HG02798 (cell line): ENCODE data around the gene KHDC1.
"Not testable (repeated sequence)": the region's sequence is repeated elsewhere in the genome, so short reads cannot be mapped to it uniquely, and the experiment has no call there.

ENCODE experiments used
- ATAC-seq: cut with Tn5 transposase; IDR thresholded peaks from one replicate; pipeline ENCODE4 v1.9.1; 2021; ENCODE audit warnings: mild to moderate bottlenecking; ENCODE audit not compliant: unreplicated experiment, poor library complexity

KHDC1 gene

DNA sequence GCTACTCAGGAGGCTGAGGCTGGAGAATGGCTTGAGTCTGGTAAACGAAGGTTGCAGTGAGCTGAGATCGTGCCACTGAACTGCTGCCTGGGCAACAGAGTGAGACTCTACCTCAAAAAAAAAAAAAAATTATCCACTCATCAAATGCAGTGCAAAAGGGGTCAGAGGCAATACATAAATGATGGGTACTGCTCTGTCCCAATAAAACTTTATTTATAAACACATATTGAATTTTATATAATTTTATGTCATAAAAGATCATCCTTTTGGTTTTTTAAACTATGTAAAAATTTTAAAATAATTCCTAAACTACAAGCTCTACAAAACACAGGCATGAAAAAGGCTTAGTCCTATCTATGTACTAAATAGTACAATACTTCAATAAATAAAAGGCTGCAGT lies 10.3 kb downstream of the KHDC1 start:
- no peak for ATAC-seq

DNA sequence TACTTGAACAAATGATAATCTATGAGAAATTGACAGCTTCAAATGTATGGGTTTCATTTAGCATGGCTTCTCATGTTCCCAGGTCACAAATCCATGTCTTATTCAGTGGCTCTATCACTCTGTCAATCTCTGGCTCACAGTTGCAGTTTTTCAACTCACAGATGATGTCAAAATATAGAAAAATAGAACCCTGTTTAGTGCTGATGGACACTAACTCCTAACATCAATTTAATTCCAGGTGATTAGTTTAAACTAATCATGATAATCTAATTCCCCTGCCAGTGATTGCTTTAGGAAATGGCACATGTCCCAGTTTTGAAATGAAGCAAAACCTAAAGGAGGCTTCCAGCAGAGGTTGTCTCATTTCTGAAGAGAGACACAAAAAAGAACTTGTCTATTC lies 13.0 kb downstream of the KHDC1 start:
- no peak for ATAC-seq

DNA sequence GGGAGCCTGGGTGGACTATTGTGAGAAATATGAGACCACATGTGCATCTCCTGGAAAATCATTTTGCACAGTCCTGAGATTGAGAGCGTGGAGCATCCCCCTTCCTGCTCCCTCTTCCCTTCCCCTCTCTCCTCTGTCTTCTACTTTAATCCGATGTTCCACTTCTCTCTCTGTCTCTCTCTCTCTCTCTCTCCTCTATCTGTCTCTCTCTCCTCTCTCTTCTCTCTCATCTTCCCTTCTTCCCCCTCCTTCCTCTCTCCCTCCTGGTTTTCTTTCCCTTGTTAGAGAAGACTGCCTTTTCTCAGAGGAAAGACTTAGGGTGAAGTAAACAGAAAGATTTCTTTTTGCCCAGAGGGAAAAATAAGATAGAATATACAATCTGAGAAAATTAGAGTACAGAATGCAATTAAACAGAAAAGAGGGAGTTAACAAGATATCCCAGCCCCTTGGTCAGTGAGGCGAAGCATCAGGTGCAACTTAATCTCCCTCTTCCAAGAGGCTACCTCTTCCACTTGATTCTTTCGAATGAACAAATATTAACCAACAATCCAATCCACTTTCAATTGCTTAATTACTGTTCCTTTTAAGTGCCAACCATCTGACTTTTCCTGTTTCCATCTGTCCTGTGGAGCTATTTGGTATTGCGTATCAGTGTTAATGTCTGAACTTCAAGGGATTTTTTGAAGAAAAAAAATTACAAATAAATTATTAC lies 14.6 kb downstream of the KHDC1 start:
- ATAC-seq: no peak

DNA sequence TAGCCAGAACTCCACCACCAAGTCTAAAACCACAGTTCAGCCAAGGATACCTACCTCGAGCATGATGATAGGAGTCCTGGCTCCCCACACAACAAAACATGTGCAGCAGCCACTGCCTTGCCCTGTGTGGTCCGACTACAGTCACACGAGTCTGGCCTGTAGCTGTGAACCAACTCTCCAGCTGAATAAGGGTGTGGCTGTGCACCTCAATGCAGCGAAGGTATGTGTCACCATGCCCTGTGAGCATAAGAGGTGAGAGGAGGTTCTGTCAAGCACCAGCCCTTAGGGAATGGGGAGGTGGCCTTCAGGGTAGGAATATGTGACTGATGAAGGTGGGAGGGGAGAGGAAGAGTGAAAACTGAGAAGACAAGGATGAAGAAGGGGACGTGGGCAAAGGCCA lies 21.0 kb downstream of the KHDC1 start:
- no peak for ATAC-seq

DNA sequence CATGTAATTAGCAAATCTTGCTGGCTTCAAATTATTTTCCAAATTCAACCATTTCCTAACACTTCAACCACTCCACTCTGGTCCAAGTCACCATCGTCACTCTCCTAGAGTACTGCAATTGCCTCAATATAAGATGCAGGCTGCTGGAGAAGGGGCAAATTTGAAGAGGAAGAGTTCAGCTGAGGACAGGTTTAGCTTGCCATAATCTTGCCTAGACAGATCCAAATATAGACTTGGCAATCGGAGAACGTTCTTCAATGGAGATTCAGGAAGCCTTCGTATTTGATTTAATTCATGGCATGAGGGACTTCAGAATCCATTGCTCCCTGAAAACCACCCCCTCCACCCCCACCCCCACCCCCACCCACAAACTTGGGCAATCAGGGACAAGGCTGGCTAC lies 22.3 kb downstream of the KHDC1 start:
- ATAC-seq: no peak

DNA sequence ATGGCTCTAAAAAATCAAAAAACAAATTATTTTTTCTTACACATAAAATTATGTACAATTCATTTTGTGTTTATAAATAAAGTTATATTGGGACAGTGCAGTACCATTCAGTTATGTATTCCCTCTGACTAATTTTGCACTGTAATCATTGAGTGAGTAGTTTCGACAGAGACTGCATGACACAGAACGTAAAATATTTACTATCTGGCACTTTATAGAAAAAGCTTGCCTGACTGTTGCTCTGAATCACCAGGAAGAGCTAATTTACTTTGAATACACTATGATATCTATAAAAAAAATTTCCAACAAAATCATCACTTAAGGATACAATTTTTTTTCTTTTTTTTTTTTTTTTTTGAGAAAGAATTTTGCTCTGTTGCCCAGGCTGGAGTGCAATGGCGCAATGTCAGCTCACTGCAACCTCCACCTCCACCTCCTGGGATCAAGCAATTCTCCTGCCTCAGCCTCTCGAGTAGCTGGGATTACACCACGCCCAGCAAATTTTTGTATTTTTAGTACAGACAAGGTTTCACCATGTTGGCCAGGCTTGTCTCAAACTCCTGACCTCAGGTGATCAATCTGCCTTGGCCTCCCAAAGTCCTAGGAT lies 26.7 kb downstream of the KHDC1 start:
- no peak for ATAC-seq

DNA sequence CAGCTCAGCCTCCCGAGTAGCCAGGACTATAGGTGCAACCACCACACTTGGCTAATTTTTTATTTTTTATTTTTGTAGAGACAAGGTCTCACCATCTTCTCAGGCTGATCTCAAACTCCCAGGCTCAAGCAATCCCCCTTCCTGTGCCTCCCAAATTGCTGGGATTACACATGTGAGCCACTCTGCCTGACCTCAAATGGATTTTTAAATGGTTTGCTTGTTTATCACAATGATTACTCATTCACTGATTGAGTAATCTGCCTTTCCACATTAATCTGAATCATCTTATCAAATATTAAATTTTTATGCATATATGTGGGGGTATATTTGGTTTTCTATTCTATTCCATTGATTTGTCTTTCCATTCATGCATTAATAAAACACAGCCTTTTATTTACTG lies 28.3 kb downstream of the KHDC1 start:
- no peak for ATAC-seq

DNA sequence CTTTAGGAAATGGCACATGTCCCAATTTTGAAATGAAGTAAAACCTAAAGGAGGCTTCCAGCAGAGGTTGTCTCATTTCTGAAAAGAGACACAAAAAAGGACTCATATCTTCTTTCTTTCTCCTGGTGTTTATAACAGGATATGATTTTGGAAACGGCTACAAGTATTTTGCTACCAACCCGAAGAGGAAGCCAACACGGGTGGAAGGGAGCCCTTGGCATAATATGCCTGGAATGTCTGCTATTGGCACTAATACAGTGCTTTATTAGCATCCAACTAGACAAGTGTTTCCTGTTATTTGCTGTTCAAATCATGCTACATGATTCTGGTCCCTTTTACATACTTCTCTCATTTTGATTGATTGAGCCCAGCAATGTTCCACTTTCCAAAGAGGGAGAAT lies 29.0 kb downstream of the KHDC1 start:
- not testable (repeated sequence) for ATAC-seq

DNA sequence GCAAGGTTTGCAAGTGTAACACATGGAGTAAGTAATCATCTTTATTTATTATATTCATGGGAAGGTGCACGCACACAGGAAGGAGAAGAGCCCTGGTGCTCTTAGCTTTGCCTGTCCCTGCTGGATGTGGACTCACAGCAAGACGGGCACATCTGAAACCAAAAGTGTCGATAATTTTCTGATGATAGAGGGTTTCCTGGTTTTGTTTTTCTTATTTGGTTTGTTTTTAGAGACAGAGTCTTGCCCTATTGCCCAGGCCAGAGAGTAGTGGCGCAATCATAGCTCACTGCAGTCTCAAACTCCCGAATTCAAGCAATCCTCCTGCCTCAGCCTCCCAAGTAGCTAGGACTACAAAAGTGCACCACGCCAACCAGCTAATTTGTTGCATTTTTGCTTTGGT lies 29.9 kb downstream of the KHDC1 start:
- ATAC-seq: no peak

DNA sequence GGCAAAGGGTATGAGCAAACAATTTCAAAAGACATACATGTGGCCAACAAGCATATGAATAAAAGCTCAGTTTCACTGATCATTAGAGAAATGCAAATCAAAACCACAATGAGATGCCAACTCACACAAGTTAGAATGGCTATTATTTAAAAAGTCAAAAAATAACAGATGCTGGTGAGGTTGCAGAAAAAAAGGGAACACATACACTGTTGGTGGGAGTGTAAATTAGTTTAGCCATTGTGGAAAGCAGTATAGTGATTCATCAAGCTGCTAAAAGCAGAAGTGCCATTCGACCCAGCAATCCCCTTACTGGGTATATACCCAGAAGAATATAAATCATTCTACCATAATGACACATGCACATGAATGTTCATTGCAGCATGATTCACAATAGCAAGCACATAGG lies 31.0 kb downstream of the KHDC1 start:
- peak; percentile 74 for ATAC-seq

DNA sequence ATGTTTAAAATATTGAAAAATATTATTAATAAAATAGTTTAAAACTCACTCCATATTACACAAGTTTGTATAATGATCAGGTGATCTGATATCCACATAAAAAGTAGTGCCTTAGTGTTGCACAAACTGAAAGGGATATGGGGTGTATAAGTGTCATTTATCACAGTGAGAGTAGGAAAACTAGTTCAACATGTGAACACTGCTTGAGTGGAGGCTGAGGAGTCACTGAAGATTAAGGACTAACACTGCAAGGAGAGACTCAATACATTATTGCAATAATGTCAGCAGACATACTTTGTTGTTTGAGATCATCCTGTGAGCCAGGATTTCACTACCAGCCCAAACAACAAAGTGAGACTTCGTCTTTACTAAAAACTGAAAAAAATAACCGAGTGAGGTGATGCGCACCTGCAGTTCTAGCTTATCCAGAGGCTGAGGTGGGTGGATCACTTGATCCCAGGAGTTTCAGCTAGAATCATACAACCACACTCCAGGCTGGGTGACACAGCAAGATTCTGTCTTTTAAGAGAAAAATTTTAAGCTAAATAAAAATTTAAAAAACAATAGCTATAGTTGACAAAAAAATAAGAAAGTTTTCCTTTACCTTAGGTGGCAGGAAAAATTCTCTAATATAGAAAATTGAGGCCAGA lies 35.3 kb downstream of the KHDC1 start:
- ATAC-seq: no peak

DNA sequence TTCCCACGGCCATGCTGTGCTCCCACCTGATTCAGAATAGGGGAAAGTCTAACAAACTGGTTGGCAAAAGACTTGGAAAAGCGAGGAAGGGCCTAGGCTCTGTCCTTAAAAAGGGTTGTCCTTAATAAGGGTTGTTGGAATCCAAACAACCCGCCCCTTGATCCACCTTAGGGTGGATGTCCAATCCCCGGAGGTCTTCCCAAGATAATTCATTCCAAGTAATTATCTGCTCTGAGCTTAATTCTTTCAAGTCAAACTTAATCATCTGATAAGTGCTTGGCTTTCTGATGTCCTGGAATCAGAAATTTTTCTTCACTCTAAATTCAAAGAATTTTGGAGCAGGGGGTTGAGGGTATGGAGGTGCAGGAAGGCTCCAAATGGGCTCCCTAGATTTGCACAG lies 37.6 kb downstream of the KHDC1 start, which contains the start of gene KHDC1L:
Gene KHDC1L, minus strand, starts transcription at position 101 of the 400 bp plus-strand sequence. Its CDS starts 88 bp downstream, at position 13.
- no peak for ATAC-seq

DNA sequence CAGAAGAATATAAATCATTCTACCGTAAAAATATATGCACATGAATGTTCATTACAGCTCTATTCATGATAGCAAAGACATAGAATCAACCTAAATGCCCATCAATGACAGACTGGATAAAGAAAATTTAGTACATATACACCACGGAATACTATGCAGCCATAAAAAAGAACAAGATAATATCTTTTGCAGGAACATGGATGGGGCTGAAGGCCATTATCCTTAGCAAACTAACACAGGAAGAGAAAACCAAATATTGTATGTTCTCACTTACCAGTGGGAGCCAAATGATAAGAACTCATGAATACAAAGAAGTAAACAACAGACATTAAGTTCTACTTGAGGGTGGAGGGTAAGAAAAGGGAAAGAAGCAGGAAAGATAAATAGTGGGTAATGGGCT lies 46.1 kb downstream of the KHDC1 start:
- ATAC-seq: no peak

DNA sequence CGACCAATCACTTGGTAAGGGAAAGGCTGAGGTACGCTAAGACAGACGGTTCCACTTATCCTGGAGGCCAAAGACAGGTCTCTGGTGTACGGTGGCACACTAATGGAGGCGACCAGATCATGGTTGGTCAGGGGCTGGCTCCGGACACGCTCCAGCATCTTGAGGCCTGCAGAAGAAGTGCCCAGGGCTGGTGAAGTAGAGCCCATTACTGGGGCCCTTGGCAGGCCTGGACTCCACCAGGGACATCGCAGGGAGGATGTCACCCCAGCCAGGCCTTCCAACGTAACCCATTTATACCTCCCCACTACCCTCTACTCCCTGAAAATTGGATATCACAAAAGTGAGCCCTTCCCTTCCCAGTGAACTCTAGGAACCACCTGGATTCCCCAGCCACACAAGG lies 53.9 kb downstream of the KHDC1 start:
- ATAC-seq: no peak

DNA sequence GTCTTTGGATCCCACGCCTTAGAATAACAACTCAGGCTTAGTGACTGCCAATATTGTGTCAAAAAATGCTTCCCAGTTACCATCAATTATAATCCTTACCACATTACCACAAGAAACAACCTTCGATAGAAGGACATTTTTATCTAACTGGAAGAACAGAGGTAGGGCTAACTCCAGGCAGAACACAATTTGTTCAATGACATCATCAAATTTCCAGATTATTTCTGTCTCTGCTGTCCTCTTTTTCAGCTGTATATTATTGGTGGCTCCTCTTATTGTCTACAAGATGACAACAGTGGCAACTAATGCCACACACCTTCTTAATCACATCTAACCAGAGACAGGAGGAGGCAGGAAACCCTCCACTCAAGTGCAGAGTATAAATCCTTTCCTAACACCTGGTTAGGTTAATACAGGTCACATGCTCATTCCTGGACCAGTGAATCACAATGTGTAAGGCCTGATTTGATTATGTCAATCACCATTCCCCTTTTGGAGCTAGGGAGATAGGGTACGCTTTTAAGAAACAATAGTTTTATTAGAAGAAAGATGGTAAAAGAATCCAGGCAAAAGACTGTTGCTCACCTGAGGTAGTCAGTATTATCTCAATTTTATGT lies 55.7 kb downstream of the KHDC1 start:
- no peak for ATAC-seq

DNA sequence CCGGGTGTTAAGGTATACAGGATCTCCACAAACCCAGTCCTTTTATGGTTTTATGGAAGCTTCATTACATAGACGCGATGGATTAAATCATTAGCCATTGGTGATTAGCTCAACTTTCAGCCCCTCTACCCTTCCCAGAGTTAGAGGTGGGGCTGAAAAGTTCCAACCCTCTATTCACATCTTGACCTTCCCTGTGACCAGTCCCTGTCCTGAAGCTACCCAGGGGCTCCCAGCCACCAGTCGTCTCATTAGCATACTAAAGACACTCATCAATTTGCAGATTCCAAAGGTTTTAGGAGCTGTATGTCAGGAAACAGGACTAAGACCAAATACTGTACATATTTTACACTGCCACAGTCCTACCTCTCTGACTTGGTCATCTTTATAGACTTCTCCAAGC lies 58.7 kb downstream of the KHDC1 start:
- ATAC-seq: no peak

DNA sequence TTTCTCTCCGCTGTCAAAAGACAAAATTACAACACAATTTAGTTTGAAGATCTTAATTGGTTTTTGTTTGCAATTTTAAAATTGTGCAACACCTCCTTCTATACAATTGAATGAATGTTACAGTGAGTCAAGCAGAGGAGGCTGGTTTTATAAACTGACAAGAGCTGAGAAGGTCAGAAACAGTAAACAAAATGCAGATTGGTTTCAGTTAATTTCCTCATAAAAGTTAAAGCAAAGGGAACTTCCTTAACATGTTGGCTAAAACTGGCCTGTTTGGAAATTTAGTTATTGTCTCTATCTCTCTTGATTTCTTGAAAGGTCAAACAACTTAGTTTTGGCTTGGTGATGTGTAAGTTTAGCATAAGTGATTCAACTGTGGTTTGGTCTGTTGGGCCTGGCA lies 59.9 kb downstream of the KHDC1 start:
- ATAC-seq: no peak

DNA sequence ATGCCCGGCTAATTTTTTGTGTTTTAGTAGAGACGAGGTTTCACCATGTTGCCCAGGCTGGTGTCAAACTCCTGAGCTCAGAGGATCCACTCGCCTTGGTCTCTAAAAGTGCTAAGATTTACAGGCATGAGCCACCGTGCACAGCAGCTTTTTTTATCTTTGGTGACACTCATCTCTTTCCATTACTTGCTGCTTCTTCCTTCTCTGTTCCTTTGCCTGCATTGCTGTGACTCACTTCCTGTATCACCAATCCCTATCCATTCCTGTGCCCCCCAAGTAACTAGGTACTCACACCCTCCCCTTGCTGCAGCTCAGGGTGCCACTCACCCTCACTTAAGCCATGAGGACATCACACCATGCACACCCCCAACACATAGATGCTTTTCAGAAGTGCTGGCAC lies 62.3 kb downstream of the KHDC1 start:
- no peak for ATAC-seq

DNA sequence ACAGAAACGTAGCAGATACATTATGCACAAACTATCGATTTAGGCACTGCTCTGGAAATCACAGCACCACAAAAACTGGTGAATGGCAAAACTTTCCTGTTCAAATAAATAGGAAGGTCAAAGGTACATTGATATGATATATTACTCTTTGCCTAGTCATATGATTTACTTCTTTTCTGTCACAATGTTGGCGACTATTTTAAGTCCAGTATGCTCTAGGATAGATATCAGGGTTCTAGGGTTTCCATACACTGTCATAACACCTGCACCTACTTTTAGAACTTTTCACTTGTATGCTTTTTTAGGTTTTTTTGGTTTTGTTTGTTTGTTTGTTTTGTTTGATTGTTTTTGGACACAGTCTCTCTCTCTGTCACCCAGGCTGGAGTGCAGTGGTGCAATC lies 62.7 kb downstream of the KHDC1 start:
- ATAC-seq: no peak

DNA sequence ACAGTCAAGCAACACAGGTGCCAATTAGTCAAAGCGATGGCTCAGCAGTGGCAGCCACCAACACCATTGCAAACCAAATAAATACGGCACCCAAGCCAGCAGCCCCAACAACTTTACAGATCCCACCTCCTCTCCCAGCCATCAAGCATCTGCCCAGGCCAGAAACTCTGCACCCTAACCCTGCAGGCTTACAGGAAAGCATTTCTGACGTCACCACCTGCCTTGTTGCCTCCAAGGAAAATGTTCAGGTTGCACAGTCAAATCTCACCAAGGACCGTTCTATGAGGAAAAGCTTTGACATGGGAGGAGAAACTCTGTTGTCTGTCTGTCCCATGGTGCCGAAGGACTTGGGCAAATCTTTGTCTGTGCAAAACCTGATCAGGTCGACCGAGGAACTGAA lies 68.3 kb downstream of the KHDC1 start:
- no peak for ATAC-seq

DNA sequence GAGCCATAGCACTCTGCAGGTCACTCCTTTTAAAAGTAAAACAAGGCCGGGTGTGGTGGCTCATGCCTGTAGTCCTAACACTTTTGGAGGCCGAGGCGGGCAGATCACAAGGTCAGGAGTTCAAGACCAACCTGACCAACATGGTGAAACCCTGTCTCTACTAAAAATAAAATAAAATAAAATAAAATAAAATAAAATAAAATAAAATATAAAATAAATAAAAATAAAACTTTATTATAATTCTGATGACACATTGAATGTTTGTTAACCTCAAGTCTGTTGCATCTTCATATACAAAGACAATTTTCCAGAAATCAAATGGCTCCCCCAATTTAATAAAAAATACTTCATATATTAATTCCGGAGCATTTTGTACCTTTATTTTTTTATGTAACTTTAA lies 69.7 kb downstream of the KHDC1 start:
- ATAC-seq: not testable (repeated sequence)
